Upper lobe of left lung (tissue), 6 donors: ENCODE data around the gene ZPLD1. TPM values are rescaled to one million over a fixed set of nuclear protein-coding genes. Genes with fewer than 3 reads are reported as not detected.

Experiments used
- ATAC-seq, 2 donors: fragments of 200-7000 bp; cut with Tn5 transposase; one replicate each; pipeline ENCODE4 v1.9.1; 2022; ENCODE audit warnings: mild to moderate bottlenecking in 2 of 2, moderate library complexity in 2 of 2; ENCODE audit not compliant: low FRiP score in 2 of 2
- DNase-seq, 2 donors: peaks; one replicate each; pipeline ENCODE4 v3.0.0-alpha.2; 2019 to 2020
- H3K27ac ChIP-seq, 4 donors: fragments of 200-600 bp; sonication (generic); one replicate each; pipeline ENCODE4 v1.5.1; 2016 to 2019
- H3K27me3 ChIP-seq, 4 donors: fragments of 200-600 bp; sonication (generic); one replicate each; pipeline ENCODE4 v1.5.1; 2017 to 2019
- H3K36me3 ChIP-seq, 4 donors: fragments of 200-600 bp; sonication (generic); one replicate each; pipeline ENCODE4 v1.5.1; 2016 to 2019
- H3K4me1 ChIP-seq, 4 donors: fragments of 200-600 bp; sonication (generic); one replicate each; pipeline ENCODE4 v1.5.1; 2018 to 2019
- H3K4me3 ChIP-seq, 4 donors: fragments of 200-600 bp; sonication (generic); one replicate each; pipeline ENCODE4 v1.5.1; 2017 to 2019; ENCODE audit warnings: mild to moderate bottlenecking in 2 of 4, moderate library complexity in 1 of 4
- H3K9me3 ChIP-seq, 4 donors: fragments of 200-600 bp; sonication (generic); one replicate each; pipeline ENCODE4 v1.5.1; 2018 to 2019
- CTCF ChIP-seq, 6 experiments: fragments of 450-650 bp in 4 of 6; fragments of 200-600 bp in 2 of 6; sonication (generic) in 2 of 6; IDR thresholded peaks; one replicate each; pipeline ENCODE4 v1.5.1; 2016 to 2019; ENCODE audit warnings: antibody characterized with exemption in 6 of 6
- EP300 ChIP-seq, 4 donors: sonication (generic); formaldehyde crosslinking; IDR thresholded peaks; one replicate each; pipeline ENCODE4 v1.5.1; 2017; ENCODE audit warnings: antibody characterized with exemption in 4 of 4, control low read depth in 2 of 4
- POLR2A ChIP-seq, 4 donors: fragments of 450-650 bp; IDR thresholded peaks; one replicate each; pipeline ENCODE4 v1.5.1; 2016 to 2017; ENCODE audit warnings: antibody characterized with exemption in 4 of 4, mild to moderate bottlenecking in 2 of 4
- POLR2AphosphoS5 ChIP-seq, 2 donors: sonication (generic); formaldehyde crosslinking; IDR thresholded peaks; one replicate each; pipeline ENCODE4 v1.5.1; 2017; ENCODE audit warnings: antibody characterized with exemption in 2 of 2
- WGBS, 2 donors: methylation state at CpG; one replicate each; pipeline ENCODE4 v1.1.5; 2017 to 2018; 5-methylcytosine and 5-hydroxymethylcytosine counted together
- total RNA-seq, 6 donors: library from RNA; depleted of rRNA in 4 of 6; stranded (reverse); fragments of >200 nt in 4 of 6; gene quantifications; one replicate each; pipeline versions ENCODE4 v1.1.0 to v1.2.1, GENCODE V29; 2016 to 2021
- donor health status: DM: no; HTN: no; CAD: no; lungs with moderate emphysema.
- donor health status: DM: no; HTN: yes; CAD: no; lungs with severe emphysema.

Gene ZPLD1
- total RNA-seq, 6 donors from 2014 or later = not detected

- no peaks in the 10 kb centered on the region for H3K36me3 ChIP-seq
- H3K27ac ChIP-seq = no peak overlapping the region
- 94 to 96% methylated on average over 1 of the region's 1 CpG for WGBS, 2 donors
- no peaks in the 10 kb centered on the region for H3K4me1 ChIP-seq
- ATAC-seq = no peak
- TF ChIP-seq CTCF (IDR thresholded peaks at IDR 0.05) = no peak
- no peak for TF ChIP-seq EP300 (IDR thresholded peaks at IDR 0.05)
- TF ChIP-seq POLR2AphosphoS5 (IDR thresholded peaks at IDR 0.05) = no peak
- TF ChIP-seq POLR2A (IDR thresholded peaks at IDR 0.05) = no peak
- H3K9me3 ChIP-seq = no peaks in the 10 kb centered on the region
- no peak overlapping the region for H3K4me3 ChIP-seq
- no peak for DNase-seq
- H3K27me3 ChIP-seq = no peaks in the 10 kb centered on the region
These were observed 36.6 kb upstream of the ZPLD1 start for GRCh38 chr3:102398176-102398575.

GRCh38 chr3:102398666-102399065, 36.1 kb upstream of the ZPLD1 start:
- ATAC-seq (no peak), DNase-seq (no peak)
- WGBS, 2 donors = 87 to 89% methylated on average over 5 of the region's 5 CpGs
- Histone ChIP-seq H3K27me3 (no peaks in the 10 kb centered on the region), H3K4me1 (no peaks in the 10 kb centered on the region), H3K9me3 (no peaks in the 10 kb centered on the region), H3K36me3 (no peaks in the 10 kb centered on the region), H3K4me3 (no peak overlapping the region), H3K27ac (no peak overlapping the region)
- TF ChIP-seq CTCF (IDR thresholded peaks at IDR 0.05) = no peak
- no peak for TF ChIP-seq EP300 (IDR thresholded peaks at IDR 0.05)
- no peak for TF ChIP-seq POLR2AphosphoS5 (IDR thresholded peaks at IDR 0.05)
- no peak for TF ChIP-seq POLR2A (IDR thresholded peaks at IDR 0.05)

GRCh38 chr3:102400142-102400541, 34.7 kb upstream of the ZPLD1 start:
- Histone ChIP-seq H3K27ac (no peak overlapping the region), H3K27me3 (no peaks in the 10 kb centered on the region), H3K36me3 (no peaks in the 10 kb centered on the region), H3K4me1 (no peaks in the 10 kb centered on the region), H3K4me3 (no peak overlapping the region), H3K9me3 (no peaks in the 10 kb centered on the region)
- DNase-seq (no peak), ATAC-seq (no peak)
- 83 to 87% methylated on average over 5 of the region's 5 CpGs for WGBS, 2 donors
- TF ChIP-seq POLR2AphosphoS5 (IDR thresholded peaks at IDR 0.05) (no peak), POLR2A (IDR thresholded peaks at IDR 0.05) (no peak), EP300 (IDR thresholded peaks at IDR 0.05) (no peak), CTCF (IDR thresholded peaks at IDR 0.05) (no peak)

GRCh38 chr3:102400766-102401165, 34.0 kb upstream of the ZPLD1 start:
- WGBS, 2 donors = 84 to 92% methylated on average over 2 of the region's 2 CpGs
- H3K9me3 ChIP-seq = no peaks in the 10 kb centered on the region
- H3K36me3 ChIP-seq = no peaks in the 10 kb centered on the region
- H3K4me1 ChIP-seq = no peaks in the 10 kb centered on the region
- no peak overlapping the region for H3K27ac ChIP-seq
- H3K27me3 ChIP-seq = no peaks in the 10 kb centered on the region
- H3K4me3 ChIP-seq = no peak overlapping the region
- TF ChIP-seq POLR2AphosphoS5 (IDR thresholded peaks at IDR 0.05) = no peak
- TF ChIP-seq CTCF (IDR thresholded peaks at IDR 0.05) = no peak
- no peak for TF ChIP-seq POLR2A (IDR thresholded peaks at IDR 0.05)
- no peak for TF ChIP-seq EP300 (IDR thresholded peaks at IDR 0.05)
- ATAC-seq (no peak), DNase-seq (no peak)

- Histone ChIP-seq H3K36me3 (no peaks in the 10 kb centered on the region), H3K9me3 (no peaks in the 10 kb centered on the region), H3K27me3 (no peaks in the 10 kb centered on the region), H3K27ac (no peak overlapping the region), H3K4me3 (no peak overlapping the region), H3K4me1 (no peaks in the 10 kb centered on the region)
- no peak for ATAC-seq
- TF ChIP-seq POLR2A (IDR thresholded peaks at IDR 0.05) = no peak
- no peak for TF ChIP-seq CTCF (IDR thresholded peaks at IDR 0.05)
- TF ChIP-seq POLR2AphosphoS5 (IDR thresholded peaks at IDR 0.05) = no peak
- TF ChIP-seq EP300 (IDR thresholded peaks at IDR 0.05) = no peak
- no peak for DNase-seq
These were observed 24.2 kb upstream of the ZPLD1 start for GRCh38 chr3:102410616-102411015.
